Measurements from ENCODE around the gene KCNN3.

DNA sequence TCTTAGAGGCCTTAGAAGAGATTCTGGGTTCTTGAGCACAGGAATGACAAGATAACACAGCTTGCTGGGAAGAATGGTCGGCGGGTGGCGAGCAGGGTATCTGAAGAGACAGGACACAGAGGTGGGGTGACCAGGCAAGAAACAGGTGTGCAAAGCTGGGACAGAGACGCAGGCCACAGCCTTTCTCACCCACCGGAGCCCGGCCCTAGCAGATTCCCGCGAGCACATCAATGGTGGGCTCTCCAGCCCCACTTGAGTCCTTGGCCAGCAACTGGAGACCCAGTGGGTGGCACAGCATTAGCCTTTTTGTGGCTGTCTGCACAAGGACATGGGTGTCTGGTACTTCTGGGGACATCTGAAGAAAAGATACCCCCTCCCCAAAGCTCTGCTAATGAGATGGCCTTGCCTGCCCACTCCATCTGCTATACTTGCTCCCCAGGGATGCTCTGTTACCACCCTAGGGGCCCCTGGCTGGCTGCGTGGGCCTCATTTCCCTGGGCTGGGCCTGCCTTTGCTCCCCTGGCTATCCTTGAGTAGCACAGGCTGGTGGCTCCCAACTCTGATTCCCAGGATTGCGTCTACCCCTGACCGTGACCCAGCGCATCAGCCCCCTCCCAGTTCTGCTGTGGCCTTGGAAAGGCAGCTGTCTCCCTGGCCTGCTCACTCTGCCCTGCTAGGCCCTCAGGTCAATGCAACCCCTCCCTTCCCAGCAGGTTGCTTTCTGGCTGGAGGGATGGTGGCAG, 134.8 kb downstream of the KCNN3 start:
- no peak for TF ChIP-seq RFX5 (IDR thresholded peaks at IDR 0.05; ENCODE audit: borderline replicate concordance, low read depth, low read length)
- no peak for TF ChIP-seq CBX5 (IDR thresholded peaks at IDR 0.05; ENCODE audit: low read depth, low read length)
